CD4-positive, alpha-beta T cell treated with Interleukin-15 for 4 hours (primary cell): ENCODE measurements around the gene P3H3.

Source experiments
- DNase-seq: peaks from one replicate; pipeline ENCODE4 v3.0.0-alpha.2; 2020; ENCODE audit warnings: low spot score

Gene P3H3

DNA sequence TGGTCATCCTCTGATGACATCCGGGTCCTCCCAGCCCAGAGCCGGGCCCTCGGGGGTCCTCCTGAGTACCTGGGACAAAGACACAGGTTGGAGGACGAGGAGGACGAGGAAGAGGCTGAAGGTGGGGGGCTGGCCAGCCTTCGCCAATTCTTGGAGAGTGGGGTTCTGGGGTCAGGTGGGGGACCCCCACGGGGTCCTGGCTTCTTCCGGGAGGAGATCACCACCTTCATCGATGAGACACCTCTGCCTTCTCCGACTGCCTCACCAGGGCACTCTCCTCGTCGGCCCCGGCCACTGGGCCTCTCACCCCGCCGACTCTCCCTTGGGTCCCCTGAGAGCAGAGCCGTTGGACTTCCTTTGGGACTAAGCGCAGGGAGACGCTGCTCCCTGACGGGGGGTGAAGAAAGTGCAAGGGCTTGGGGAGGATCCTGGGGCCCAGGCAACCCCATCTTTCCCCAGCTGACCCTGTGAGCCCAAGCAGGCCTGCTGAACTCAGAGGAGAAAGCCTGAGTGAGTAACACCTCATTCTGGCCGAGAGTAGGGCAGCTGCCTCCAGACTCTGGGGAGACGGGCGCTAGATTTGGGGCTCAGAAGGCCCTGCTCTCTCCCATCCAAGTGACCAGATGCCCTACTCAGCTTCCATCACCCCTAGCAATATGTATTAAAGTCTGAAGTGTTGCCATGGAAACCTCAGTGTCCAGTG lies 1.3 kb upstream of the P3H3 start:
- no peak for DNase-seq

DNA sequence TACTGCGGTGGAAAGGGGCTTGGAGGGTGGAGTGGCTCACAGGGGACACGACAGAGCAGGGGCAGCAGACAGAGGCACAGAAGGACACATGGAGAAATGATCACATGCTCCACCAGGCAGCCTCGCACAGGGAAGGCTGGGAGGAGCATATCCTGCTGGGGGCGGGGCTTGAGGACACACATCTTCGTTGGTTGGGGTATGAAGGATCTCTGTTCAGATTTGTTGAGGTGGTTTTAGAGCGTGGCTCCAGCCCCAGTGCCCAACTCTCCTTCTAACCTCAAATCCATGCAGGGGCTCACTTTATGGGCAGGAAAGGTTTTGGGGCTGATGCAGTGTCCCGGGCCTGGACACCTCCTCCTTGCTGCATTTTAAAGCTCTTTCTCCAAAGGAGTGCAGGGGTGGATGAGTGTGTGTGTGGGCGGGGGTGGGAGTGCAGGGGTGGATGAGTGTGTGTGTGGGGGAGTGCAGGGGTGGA lies 733 bp upstream of the P3H3 start:
- DNase-seq = peak; percentile 14

DNA sequence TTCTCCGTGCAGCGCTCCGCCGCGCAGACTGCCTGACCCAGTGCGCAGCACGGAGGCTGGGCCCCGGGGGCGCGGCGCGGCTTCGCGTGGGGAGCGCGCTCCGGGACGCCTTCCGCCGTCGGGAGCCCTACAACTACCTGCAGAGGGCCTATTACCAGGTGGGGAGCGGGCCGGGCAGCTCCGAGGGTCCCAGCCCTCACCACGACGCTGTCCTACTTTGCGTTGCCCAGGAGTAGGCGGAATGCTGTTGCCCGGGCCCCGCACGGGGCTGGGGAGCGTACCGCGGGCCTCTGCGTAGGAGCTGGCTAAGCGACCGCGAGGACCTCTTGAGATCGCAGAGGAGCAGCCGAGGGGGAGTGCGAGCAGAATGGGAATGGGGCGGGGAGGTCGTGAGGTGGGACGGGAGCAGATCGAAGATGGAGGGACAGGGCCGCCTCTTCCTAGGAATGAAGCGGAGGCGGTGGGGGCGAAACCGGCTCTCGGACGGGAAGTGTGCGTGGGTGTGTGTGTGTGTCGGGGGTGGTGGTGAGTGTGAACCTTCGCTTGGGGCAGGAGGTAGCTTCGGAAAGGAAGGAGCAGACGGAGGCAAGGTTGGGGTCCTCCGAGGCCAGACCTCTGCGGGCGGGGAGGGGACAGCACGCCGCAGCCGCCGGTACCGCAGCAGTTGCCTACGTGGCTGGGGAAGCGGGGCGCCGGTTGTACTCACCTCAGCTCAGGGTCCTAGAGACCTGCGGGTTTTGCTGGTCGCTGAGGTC lies 751 bp downstream of the P3H3 start:
- DNase-seq = peak; percentile 30

DNA sequence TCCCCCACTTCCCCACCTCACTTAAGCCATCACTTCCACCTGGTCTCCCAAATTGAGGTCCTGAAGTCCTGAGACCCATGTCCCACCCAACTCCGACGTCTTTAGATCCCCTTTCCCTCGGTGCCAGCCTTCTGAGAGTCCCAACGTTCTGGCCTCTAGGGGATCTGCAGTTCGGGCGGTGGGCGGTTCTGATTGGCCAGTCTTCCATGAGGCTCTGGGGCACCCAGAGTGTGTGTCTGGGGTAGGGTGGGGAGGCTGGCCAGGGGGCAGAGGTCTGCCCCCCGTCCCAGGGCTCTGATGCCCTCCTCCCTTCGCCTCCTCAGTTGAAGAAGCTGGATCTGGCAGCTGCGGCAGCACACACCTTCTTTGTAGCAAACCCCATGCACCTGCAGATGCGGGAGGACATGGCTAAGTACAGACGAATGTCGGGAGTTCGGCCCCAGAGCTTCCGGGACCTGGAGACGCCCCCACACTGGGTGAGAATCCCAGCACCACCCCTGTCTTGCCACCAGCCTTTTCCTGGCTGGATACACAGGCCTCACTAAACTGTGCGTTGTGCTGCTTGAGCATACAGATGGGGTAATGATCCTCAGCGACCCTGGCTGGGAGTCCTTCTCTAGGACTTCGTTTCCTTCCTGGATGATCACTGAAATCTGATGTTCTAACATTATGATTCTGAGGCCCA lies 1.5 kb downstream of the P3H3 start:
- DNase-seq = no peak

DNA sequence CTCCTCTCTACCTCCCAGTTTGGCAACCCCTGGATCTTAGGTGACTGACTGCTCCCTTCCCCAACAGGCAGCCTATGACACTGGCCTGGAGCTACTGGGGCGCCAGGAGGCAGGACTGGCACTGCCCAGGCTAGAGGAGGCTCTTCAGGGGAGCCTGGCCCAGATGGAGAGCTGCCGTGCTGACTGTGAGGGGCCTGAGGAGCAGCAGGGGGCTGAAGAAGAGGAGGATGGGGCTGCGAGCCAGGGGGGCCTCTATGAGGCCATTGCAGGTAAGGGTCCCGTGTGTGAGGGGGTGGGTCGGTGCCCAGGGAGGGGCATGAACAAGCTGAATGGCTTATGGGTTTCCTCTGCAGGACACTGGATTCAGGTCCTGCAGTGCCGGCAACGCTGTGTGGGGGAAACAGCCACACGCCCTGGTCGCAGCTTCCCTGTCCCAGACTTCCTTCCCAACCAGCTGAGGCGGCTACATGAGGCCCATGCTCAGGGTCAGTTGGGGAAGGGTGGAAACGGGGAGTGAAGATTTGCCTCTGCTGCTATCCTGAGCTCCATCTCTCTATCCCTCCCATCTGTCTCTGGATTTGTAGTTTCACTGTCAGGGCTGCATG lies 2.2 kb downstream of the P3H3 start:
- no peak for DNase-seq

DNA sequence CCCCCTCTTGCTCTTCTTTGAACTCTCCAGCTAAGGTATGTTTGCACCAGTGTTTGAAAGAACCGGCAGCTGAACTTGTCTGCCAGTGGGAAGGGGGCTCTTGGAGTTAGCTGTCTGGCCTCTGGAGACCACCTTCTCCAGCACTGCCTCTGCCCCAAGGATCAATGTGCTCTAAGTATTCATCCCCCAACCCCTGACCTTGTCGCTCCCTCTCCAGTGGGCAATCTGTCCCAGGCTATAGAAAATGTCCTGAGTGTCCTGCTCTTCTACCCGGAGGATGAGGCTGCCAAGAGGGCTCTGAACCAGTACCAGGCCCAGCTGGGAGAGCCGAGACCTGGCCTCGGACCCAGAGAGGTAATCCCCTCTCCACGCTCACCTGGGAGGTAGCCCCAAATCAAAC lies 2.8 kb downstream of the P3H3 start:
- DNase-seq = no peak

DNA sequence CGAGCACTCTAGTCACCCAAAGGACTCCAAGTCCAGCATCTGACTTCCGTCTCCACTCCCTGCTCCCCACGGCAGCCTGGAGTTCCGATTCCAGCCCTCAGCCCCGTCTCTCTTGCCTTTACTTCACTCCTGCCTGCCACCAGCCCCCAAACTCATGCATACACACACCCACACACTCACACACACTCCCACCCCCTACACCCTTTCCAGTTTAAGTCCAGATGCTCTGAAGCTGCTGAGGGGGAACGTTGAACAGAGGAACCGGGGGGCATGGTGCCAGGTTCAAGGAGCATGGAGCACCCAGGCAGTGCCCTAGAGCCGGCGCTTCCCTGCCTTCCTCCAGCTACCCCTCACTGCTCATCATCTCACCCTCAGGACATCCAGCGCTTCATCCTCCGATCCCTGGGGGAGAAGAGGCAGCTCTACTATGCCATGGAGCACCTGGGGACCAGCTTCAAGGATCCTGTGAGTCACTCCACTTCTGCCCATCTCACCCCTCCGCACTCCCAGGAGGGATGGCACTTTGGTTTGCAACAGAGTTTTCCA lies 3.3 kb downstream of the P3H3 start:
- no peak for DNase-seq

DNA sequence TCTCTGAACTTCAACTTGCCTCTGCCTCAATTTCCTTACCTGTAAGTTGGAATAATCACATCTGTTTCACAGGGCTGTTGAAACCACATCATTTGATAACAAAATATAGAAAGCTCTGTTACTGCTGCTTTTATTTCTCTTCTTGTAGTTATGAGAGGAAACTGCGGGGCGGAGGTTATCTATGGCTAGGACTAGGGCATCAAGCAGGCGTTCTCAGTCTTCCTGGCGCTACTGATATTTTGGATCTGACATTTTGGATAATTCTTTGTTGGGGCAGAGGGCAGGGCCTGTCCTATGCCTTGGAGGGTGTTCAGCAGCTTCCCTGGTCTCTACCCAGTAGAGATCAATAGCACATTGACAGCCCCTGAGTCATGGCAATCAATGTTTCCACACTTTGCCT lies 3.9 kb downstream of the P3H3 start:
- no peak for DNase-seq

DNA sequence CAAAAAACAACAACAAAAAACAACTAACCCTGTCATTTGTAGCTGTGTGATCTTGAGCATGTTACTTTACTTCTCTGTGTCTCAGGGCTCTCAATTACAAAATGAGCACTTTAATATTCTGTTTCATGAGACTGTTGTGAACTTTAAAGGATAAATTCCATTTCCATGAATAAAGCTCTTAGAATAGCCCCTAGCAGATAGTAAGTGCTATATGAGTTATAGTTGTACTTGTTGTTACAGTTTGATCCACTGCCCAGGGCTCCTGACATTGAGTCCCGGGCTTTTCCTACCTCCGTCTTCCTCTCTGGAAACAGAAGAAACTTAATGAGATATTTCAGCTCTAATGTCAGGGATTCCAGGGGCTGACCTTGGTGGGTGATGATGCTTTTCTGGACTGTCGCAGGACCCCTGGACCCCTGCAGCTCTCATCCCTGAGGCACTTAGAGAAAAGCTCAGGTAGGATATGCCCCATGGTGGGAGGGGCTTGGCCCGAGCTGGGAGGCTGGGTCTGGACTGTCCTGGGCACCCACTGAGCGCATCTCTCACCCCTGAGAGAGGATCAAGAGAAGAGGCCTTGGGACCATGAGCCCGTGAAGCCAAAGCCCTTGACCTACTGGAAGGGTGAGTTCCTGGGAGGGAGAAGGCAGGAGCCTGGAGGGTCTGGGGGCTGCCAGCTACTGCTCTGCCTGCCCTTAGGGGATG lies 5.1 kb downstream of the P3H3 start:
- DNase-seq = no peak

DNA sequence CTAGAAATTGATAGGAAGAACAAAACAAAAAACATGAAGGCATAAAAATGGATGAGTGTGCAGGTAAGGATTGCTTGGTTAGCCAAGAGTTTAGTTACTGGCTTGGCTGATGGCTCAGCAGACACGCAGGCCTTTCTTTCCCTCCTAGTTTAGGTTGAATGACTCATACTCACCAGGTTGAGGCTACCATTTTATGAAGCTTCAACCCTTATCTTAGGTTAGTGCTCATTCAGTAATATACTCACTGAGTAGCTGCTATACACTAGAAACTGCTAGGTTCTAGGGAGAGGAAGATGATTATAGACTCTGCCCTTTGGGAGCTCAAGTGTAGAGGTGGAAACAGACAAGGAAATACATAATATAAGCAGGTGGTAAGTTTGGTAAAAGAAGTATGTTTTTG lies 6.0 kb downstream of the P3H3 start:
- no peak for DNase-seq

DNA sequence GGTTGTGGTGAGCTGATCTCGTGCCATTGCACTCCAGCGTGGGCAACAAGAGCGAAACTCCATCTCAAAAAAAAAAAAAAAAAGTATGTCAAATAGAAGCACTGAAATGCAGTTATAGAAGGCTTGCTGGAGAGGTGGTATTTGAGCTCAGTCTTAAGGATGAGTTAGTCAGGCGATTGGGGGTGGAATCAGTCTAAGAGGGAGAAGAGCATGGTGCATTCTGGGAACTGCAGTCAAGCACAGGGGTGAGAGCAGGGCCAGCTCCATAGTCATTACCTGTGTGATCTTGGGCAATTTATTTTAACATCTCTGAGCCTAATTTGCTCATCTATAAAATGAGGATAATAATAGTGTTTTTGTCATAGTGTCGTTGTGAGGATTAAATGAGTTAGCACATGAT lies 6.7 kb downstream of the P3H3 start:
- no peak for DNase-seq

DNA sequence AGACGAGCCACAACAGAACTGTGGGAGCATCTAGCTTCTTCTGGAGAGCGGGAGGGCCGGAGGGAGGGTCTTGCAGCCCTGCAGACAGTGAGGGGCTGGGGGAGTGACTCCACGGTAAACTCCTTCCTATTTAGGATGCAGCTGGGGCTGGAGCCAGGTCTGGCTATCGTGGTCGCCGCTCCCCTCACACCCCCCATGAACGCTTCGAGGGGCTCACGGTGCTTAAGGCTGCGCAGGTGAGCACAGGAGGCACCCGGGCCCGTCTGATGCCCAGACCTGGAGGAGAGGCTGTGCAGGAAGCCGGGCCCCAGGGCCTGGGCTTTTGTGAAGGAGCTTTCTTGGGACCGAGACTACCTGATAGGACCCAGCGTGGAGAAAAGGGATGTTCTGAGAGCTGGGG lies 8.6 kb downstream of the P3H3 start:
- DNase-seq = no peak

DNA sequence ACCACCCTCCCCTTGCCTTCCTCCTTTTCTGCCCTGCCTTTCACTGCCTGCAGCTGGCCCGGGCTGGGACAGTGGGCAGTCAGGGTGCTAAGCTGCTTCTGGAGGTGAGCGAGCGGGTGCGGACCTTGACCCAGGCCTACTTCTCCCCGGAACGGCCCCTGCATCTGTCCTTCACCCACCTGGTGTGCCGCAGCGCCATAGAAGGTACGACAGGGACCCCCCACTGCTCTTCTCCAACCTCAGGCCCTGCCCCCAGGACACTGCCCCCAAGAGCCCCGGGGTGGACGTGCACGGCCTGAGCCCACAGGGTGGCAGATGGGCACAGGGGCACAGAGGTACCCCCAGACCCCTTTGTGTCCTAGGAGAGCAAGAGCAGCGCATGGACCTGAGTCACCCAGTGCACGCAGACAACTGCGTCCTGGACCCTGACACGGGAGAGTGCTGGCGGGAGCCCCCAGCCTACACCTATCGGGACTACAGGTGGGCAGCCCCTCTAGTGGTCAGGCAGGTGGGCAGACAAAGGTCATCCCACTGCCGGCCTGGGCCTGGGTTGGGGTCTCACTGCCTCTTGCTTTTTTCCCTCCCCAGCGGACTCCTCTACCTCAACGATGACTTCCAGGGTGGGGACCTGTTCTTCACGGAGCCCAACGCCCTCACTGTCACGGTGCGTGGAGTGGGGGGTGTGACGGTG lies 9.3 kb downstream of the P3H3 start:
- DNase-seq = no peak

DNA sequence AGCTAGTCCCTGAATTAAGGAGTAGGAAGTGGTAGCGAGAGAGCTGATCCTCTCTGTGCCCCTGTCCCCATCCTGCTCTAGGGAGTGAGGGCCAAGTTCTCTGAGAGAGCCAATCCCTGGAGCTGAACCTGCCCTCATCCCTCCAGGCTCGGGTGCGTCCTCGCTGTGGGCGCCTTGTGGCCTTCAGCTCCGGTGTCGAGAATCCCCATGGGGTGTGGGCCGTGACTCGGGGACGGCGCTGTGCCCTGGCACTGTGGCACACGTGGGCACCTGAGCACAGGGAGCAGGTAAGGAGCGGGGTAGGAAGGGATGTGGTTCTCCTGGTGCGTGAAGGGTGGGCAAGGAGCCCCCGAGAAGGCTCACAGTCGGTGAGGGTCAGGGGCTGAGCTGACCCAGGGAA lies 10.6 kb downstream of the P3H3 start:
- no peak for DNase-seq

DNA sequence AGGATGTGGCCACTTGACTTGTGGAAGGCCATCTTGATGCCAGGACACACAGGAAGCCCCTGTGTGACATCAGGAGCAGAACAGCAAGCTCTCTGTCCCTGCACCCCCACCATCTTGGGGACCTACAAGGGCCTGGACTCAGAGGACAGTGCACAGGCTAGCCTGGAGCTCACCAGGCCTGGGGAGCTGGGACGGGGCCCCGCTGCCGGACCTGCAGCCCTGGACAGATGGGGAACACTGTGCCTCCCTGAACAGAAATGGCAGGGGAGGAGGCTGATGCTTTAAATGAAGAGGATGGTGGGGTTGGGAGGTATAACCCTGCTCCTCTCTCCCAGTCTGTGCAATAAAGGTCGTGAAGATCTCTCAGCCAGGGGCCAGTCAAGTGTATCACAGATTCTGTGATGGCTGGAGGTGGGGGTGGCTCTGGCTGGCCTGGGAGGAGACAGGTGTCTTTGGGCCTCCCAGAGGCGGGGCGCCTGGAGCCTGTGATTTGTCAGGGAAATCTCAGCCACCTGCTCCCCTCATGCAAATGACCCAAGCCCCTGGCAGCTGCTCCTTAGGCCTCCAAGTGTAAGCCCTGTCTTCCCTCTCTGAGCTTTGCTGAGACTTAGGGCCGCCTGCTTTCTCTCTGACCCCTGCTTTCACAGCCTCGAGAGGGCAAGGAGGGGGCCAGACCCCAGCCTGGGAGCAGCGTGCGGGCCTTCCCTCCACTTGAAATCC lies 11.4 kb downstream of the P3H3 start:
- no peak for DNase-seq

DNA sequence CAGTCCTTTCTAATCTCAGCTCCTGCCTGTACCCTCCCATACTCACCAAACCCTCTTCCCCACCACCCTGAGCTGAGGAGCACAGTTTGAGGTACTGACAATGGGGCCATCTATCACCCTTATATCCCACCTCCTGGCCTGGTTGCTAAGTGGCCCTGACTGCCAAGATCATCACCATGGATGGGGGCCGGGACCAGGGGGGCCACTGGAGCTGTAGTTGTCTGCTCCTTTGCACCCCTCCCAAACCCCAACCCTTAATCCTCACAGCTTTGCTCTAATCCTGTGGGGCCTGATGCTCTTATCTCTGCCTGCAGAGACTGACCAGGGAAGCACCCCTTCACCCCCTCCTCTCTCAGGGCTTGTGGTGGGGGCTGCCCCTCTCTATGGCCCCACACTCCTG lies 12.1 kb downstream of the P3H3 start:
- DNase-seq = no peak

DNA sequence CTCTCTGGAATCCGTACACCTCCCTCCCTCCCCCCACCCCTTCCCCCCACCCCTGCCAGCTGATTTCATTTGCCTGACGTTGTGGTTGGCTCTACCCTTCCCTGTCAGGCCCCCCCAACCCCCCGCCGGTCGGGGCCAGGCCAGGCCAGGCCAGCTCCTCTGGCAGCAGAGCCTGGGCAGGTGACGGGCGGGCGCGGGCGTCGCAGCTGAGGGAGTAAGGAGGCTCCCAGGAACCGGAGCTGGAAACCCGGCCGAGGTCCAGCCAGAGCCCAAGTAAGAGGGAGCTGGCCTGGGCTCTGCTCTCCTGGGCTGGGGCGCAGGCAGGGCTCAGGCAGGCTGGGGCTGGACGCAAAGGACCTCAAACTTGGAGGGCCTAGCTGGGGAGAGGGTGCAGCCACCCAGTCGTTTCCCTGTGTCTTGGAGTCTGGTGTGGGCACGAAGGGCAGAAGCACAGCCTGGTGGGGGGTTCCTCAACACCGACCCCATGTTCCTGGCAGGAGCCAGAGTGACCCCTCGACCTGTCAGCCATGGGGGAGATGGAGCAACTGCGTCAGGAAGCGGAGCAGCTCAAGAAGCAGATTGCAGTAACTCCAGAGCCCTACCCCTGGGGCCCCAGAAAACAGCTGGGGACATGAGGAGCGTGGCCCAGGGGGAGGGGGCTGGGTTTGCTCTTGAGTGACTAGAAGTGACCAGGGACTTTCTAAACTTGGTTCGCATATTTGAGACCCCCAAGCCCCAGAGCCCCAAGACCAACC lies 12.7 kb downstream of the P3H3 start, which contains the start of gene GNB3:
Gene GNB3 (plus strand): TSS at position 165 of the 755 bp plus-strand sequence. CDS start 363 bp downstream, at position 528.
- DNase-seq = no peak

DNA sequence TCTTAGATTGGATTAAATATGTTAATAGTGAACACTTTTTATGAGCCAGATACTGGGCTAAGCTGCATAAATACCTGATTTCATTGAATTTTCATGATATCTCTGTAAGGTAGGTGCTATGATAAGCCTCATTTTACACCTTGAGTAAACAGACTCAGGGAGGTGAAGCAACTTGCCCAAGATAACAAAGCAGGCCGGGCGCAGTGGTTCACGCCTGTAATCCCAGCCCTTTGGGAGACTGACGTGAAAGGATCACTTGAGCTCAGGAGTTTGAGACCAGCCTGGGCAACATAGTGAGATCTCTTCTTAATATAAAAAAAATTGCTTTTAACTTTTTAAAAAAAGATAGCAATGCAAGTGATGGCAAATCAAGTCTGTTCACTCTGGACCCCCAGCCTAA lies 13.9 kb downstream of the P3H3 start:
- DNase-seq = no peak

DNA sequence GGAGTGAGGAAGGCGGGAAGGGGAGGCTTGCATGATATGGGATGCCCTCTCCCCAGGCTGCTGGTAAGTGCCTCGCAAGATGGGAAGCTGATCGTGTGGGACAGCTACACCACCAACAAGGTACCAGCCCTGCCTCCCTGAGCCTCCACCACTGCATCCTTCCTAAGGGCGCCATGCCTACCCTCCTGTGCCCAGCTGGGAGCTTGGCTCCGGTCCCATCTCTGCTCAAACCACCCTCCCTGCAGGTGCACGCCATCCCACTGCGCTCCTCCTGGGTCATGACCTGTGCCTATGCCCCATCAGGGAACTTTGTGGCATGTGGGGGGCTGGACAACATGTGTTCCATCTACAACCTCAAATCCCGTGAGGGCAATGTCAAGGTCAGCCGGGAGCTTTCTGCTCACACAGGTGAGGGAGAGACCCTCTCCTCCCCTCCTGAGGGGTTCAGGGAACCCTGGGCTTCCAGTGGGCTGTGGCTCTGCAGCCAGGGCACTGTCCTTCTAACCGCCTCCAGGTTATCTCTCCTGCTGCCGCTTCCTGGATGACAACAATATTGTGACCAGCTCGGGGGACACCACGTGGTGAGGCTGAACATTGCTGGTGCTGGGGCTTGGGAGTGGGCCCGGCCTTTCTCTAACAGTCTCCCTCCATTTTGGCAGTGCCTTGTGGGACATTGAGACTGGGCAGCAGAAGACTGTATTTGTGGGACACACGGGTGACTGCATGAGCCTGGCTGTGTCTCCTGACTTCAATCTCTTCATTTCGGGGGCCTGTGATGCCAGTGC lies 15.1 kb downstream of the P3H3 start:
- no peak for DNase-seq
